ENCODE results near the gene STK33.

Gene STK33

DNA sequence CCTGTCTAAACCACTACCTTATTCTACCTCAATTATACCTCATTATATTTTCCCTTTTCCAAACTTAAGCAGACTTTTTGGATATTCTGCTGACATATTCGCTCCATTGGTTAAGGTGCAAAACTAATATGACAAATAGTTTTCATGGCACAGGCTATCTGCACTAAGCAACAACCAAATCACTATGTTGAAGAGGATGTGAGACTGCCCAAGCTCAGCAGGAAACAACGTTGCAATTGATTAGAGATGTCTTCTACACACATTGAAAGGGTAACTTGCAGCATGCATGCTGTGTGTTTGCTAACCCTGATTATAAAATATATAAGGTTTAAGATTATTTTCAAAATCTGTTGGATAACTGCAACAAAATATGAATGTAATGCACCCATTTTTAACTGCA lies 61.6 kb downstream of the STK33 start:
- Histone ChIP-seq H3K27me3 (ENCODE audit: control insufficient read depth in 1 of 2, insufficient read depth in 2 of 2, low read length in 2 of 2) (no peaks in the 10 kb centered on the region), H3K36me3 (ENCODE audit: insufficient read depth, low read length) (no peaks in the 10 kb centered on the region), H3K4me1 (ENCODE audit: insufficient read depth, low read length) (no peaks in the 10 kb centered on the region), H3K27ac (ENCODE audit: low read depth, low read length) (no peak overlapping the region), H3K9me3 (ENCODE audit: low read length) (no peaks in the 10 kb centered on the region), H3K9ac (ENCODE audit: low read length) (no peak overlapping the region), H3K4me3 (ENCODE audit: low read depth in 1 of 2, low read length in 2 of 2) (no peak overlapping the region)

DNA sequence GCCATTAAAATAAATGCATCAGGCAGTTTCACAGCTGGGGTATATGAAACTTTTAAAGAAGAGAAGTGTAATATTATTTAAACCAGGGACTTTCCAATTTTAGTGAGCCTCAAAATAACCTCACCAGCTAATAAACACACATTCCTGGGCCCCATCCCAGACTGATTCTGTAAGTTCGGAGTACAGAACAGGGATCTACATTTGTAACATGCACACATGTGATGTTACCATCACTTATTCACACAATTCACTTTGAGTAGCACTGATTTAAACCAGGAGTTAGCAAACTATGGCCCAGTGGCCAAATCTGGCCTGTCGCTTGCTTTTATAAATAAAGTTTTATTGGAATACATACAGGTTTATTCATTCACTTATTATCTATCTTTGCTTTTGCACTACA lies 62.0 kb downstream of the STK33 start:
- no peak overlapping the region for H3K4me3 ChIP-seq (ENCODE audit: low read depth in 1 of 2, low read length in 2 of 2)
- no peaks in the 10 kb centered on the region for H3K27me3 ChIP-seq (ENCODE audit: control insufficient read depth in 1 of 2, insufficient read depth in 2 of 2, low read length in 2 of 2)
- no peak overlapping the region for H3K27ac ChIP-seq (ENCODE audit: low read depth, low read length)
- no peaks in the 10 kb centered on the region for H3K36me3 ChIP-seq (ENCODE audit: insufficient read depth, low read length)
- no peaks in the 10 kb centered on the region for H3K4me1 ChIP-seq (ENCODE audit: insufficient read depth, low read length)
- H3K9me3 ChIP-seq (ENCODE audit: low read length) = no peaks in the 10 kb centered on the region
- H3K9ac ChIP-seq (ENCODE audit: low read length) = no peak overlapping the region

DNA sequence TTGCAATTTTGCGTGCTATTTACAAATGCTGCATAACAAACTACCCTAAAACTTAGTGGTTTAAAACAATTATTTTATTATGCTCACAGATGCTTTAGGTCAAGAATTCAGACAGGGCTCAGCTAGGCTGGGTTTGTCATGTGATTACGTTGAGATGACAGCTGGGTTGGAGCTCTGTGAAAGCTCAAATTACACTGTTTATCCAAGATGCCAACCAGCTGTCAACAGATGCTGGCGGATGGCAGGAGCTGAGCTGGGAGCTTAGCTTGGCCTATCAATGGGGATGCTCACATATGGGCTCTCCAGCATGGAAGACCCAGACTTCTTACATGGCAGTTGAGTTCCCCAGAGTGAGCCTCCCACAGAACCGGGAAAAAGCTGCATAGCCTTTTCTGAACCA lies 62.7 kb downstream of the STK33 start:
- Histone ChIP-seq H3K4me1 (ENCODE audit: insufficient read depth, low read length) (no peaks in the 10 kb centered on the region), H3K9me3 (ENCODE audit: low read length) (no peaks in the 10 kb centered on the region), H3K27ac (ENCODE audit: low read depth, low read length) (no peak overlapping the region), H3K4me3 (ENCODE audit: low read depth in 1 of 2, low read length in 2 of 2) (no peak overlapping the region), H3K36me3 (ENCODE audit: insufficient read depth, low read length) (no peaks in the 10 kb centered on the region), H3K27me3 (ENCODE audit: control insufficient read depth in 1 of 2, insufficient read depth in 2 of 2, low read length in 2 of 2) (no peaks in the 10 kb centered on the region), H3K9ac (ENCODE audit: low read length) (no peak overlapping the region)

DNA sequence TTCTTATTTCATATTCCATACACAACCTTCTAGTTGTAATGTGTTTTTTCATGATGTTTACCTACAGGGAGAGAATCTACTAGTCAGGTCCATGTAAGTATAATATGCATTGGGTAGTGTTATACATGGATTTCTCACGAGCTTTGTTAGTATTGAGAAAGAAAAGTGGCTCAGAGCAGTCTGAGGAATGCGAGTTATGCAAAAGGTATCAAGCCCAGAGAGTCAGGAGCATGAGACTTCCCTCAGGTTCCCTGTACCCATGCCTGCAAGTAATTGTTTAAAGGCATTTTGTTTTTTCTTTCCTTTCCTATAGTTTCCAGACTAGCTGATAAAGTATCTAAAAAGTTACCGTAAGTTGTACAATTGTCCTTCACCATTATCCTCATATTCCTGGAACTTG lies 66.1 kb downstream of the STK33 start:
- Histone ChIP-seq H3K9me3 (ENCODE audit: low read length) (no peaks in the 10 kb centered on the region), H3K4me3 (ENCODE audit: low read depth in 1 of 2, low read length in 2 of 2) (no peak overlapping the region), H3K27me3 (ENCODE audit: control insufficient read depth in 1 of 2, insufficient read depth in 2 of 2, low read length in 2 of 2) (no peaks in the 10 kb centered on the region), H3K9ac (ENCODE audit: low read length) (no peak overlapping the region), H3K27ac (ENCODE audit: low read depth, low read length) (no peak overlapping the region), H3K36me3 (ENCODE audit: insufficient read depth, low read length) (no peaks in the 10 kb centered on the region), H3K4me1 (ENCODE audit: insufficient read depth, low read length) (no peaks in the 10 kb centered on the region)

DNA sequence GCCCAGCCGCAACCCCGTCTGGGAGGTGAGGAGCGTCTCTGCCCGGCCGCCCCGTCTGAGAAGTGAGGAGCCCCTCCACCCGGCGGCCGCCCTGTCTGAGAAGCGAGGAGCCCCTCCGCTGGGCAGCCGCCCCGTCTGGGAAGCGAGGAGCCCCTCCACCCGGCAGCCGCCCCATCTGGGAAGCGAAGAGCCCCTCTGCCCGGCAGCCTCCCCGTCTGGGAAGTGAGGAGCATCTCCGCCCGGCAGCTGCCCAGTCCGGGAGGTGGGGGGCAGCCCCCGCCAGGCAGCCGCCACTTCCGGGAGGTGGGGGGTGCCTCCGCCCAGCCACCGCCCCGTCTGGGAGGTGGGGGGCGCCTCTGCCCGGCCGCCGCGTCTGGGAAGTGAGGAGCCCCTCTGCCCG lies 70.6 kb downstream of the STK33 start:
- H3K4me1 ChIP-seq (ENCODE audit: insufficient read depth, low read length) = no peaks in the 10 kb centered on the region
- no peak overlapping the region for H3K9ac ChIP-seq (ENCODE audit: low read length)
- H3K27me3 ChIP-seq (ENCODE audit: control insufficient read depth in 1 of 2, insufficient read depth in 2 of 2, low read length in 2 of 2) = no peaks in the 10 kb centered on the region
- no peaks in the 10 kb centered on the region for H3K36me3 ChIP-seq (ENCODE audit: insufficient read depth, low read length)
- H3K9me3 ChIP-seq (ENCODE audit: low read length) = no peaks in the 10 kb centered on the region
- no peak overlapping the region for H3K27ac ChIP-seq (ENCODE audit: low read depth, low read length)
- H3K4me3 ChIP-seq (ENCODE audit: low read depth in 1 of 2, low read length in 2 of 2) = no peak overlapping the region

DNA sequence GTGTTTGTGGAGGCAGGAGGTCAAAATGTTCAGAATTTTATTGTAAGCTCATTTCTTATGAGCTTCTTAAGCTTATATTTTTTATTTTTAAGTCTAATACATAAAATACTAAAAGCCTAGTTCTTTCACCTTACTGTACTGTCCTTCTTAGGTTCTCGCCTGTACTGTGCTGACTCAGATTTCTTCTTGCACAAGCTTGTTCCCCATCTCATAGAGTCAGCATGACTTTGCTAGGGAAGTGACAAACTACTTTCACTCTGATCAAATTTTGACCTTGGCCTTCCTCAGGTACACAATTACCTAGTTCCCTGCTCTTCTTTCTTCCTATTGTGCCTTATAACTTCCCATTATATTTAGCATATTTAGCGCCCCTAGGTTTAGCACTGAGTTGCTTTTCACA lies 81.5 kb downstream of the STK33 start:
- Histone ChIP-seq H3K4me3 (ENCODE audit: low read depth in 1 of 2, low read length in 2 of 2) (no peak overlapping the region), H3K9me3 (ENCODE audit: low read length) (no peaks in the 10 kb centered on the region), H3K36me3 (ENCODE audit: insufficient read depth, low read length) (no peaks in the 10 kb centered on the region), H3K27ac (ENCODE audit: low read depth, low read length) (no peak overlapping the region), H3K27me3 (ENCODE audit: control insufficient read depth in 1 of 2, insufficient read depth in 2 of 2, low read length in 2 of 2) (no peaks in the 10 kb centered on the region), H3K4me1 (ENCODE audit: insufficient read depth, low read length) (no peaks in the 10 kb centered on the region), H3K9ac (ENCODE audit: low read length) (no peak overlapping the region)

DNA sequence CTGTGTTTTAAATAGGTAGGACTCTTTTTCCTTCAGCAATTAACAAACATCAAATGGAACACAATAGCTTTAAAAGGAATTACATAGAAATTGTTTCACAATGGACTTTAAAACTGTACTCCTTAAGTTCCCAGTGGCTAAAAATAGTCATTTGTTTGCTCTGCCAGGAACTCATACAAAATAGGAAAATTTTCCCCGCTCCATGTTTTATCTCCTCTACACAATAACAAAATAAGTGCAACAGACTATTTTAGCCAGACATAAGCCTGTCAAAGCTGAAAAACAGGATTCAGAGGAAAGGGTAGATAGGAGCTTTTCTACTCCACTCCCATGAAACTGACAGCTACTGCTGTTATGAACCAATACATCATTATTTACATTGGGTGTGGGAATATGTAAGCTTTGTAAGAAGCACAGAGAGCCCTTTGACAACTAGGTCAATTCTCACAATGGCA lies 90.1 kb downstream of the STK33 start:
- H3K27me3 ChIP-seq (ENCODE audit: control insufficient read depth in 1 of 2, insufficient read depth in 2 of 2, low read length in 2 of 2) = no peaks in the 10 kb centered on the region
- H3K27ac ChIP-seq (ENCODE audit: low read depth, low read length) = no peak overlapping the region
- H3K36me3 ChIP-seq (ENCODE audit: insufficient read depth, low read length) = no peaks in the 10 kb centered on the region

DNA sequence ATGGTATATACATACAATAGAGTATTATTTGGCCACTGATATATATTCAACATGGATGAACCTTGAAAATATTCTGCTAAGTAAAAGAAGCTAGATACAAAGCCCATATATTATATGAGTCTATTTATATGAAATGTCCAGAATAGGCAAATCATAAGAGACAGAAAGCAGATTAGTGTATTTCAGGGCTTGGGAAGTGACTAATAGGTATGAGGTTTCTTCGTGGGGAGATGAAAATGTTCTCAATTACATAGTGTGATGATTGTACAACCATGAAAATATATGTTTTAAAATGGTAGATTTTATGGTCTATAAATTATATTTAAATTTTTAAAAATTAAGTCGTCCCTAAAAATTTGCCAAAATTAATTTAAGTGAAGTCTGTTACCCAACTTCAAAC lies 92.2 kb downstream of the STK33 start:
- H3K4me3 ChIP-seq (ENCODE audit: low read depth in 1 of 2, low read length in 2 of 2) = no peak overlapping the region
- no peaks in the 10 kb centered on the region for H3K27me3 ChIP-seq (ENCODE audit: control insufficient read depth in 1 of 2, insufficient read depth in 2 of 2, low read length in 2 of 2)
- H3K36me3 ChIP-seq (ENCODE audit: insufficient read depth, low read length) = no peaks in the 10 kb centered on the region
- no peaks in the 10 kb centered on the region for H3K4me1 ChIP-seq (ENCODE audit: insufficient read depth, low read length)
- no peak overlapping the region for H3K9ac ChIP-seq (ENCODE audit: low read length)
- H3K9me3 ChIP-seq (ENCODE audit: low read length) = no peaks in the 10 kb centered on the region
- H3K27ac ChIP-seq (ENCODE audit: low read depth, low read length) = no peak overlapping the region

More for the DNA sequence above, 90.1 kb downstream of the STK33 start:
- Histone ChIP-seq H3K4me1 (ENCODE audit: insufficient read depth, low read length) (no peaks in the 10 kb centered on the region), H3K4me3 (ENCODE audit: low read depth in 1 of 2, low read length in 2 of 2) (no peak overlapping the region), H3K9ac (ENCODE audit: low read length) (no peak overlapping the region), H3K9me3 (ENCODE audit: low read length) (no peaks in the 10 kb centered on the region)

DNA sequence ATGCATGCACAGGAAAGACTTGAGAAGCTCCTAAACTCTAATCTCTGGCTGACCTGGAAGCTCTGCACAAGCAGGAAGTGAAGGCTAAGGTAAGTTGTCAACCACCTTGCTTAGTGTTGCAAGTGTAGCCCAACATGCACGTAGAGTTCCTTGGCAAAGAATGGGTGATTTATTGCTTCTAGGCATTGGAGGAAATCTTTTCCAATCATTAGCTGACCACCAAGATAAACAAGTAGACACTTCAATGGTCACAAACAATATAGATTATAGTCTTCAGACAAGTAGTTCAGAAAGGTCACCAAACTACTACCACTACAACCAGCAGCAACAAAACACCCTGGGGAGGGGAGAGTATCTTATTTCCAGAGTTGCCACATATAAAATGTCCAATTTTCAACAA lies 105.6 kb downstream of the STK33 start:
- Histone ChIP-seq H3K4me1 (ENCODE audit: insufficient read depth, low read length) (no peaks in the 10 kb centered on the region), H3K4me3 (ENCODE audit: low read depth in 1 of 2, low read length in 2 of 2) (no peak overlapping the region), H3K36me3 (ENCODE audit: insufficient read depth, low read length) (no peaks in the 10 kb centered on the region), H3K27ac (ENCODE audit: low read depth, low read length) (no peak overlapping the region), H3K9ac (ENCODE audit: low read length) (no peak overlapping the region), H3K9me3 (ENCODE audit: low read length) (no peaks in the 10 kb centered on the region), H3K27me3 (ENCODE audit: control insufficient read depth in 1 of 2, insufficient read depth in 2 of 2, low read length in 2 of 2) (no peaks in the 10 kb centered on the region)

DNA sequence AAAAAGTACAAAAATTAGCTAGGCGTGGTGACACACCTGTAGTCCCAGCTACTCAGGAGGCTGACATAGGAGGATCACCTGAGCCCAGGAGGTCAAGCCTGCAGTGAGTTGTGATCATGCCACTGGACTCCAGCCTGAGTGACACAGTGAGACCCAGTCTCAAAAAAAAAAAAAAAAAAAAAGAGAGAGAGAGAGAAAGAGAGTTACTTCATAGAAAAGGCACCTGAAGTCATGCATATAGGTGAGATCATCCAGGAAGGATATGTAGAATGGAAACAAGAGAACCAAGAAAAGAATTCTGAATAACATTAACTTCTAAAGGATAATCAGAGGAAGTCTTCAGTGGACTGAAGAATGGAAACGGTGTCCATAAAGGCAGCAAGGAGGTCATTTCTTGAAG lies 106.8 kb downstream of the STK33 start:
- Histone ChIP-seq H3K4me3 (ENCODE audit: low read depth in 1 of 2, low read length in 2 of 2) (no peak overlapping the region), H3K36me3 (ENCODE audit: insufficient read depth, low read length) (no peaks in the 10 kb centered on the region), H3K9ac (ENCODE audit: low read length) (no peak overlapping the region), H3K9me3 (ENCODE audit: low read length) (no peaks in the 10 kb centered on the region), H3K27me3 (ENCODE audit: control insufficient read depth in 1 of 2, insufficient read depth in 2 of 2, low read length in 2 of 2) (no peaks in the 10 kb centered on the region), H3K4me1 (ENCODE audit: insufficient read depth, low read length) (no peaks in the 10 kb centered on the region), H3K27ac (ENCODE audit: low read depth, low read length) (no peak overlapping the region)

DNA sequence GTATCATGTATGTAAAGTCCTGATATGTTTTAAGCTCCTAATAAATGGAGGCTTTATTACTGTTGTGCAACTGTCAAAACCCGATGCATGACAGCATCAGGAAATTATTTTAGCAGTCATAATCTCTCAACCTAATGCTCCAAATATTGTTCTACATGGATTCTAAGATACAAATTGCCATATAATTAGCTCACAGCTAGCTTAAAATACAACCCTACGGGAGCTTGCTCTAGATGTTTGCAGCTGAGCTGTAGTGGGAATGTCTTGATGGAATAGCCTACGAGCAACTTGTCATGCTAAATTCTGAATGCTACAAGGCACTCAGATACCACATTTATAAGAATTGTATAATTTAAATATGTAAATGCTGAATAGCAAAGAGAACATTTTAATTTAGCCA lies 109.8 kb downstream of the STK33 start:
- Histone ChIP-seq H3K27me3 (ENCODE audit: control insufficient read depth in 1 of 2, insufficient read depth in 2 of 2, low read length in 2 of 2) (no peaks in the 10 kb centered on the region), H3K36me3 (ENCODE audit: insufficient read depth, low read length) (no peaks in the 10 kb centered on the region), H3K9ac (ENCODE audit: low read length) (no peak overlapping the region), H3K4me1 (ENCODE audit: insufficient read depth, low read length) (no peaks in the 10 kb centered on the region), H3K27ac (ENCODE audit: low read depth, low read length) (no peak overlapping the region), H3K9me3 (ENCODE audit: low read length) (no peaks in the 10 kb centered on the region), H3K4me3 (ENCODE audit: low read depth in 1 of 2, low read length in 2 of 2) (no peak overlapping the region)

DNA sequence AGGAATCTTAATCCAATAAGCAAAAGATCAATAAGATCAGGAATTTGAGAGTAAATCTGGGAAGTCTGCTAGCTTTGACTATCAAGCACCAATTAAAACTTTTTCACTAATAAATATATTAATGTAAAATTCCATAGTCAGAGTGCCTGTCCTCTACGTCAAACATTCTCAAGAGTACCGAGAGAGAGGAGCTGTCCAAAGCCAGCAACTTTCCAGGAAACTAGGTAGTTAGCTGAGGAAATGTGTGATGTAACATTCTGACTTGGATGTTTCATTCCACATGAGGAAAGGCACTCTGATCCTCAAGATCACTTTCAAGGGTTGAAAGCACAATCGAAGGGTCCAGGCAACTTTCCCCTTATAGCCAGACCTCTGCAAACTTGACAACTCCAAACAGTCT lies 113.2 kb downstream of the STK33 start:
- H3K27ac ChIP-seq (ENCODE audit: low read depth, low read length) = no peak overlapping the region
- no peaks in the 10 kb centered on the region for H3K36me3 ChIP-seq (ENCODE audit: insufficient read depth, low read length)
- H3K9me3 ChIP-seq (ENCODE audit: low read length) = no peaks in the 10 kb centered on the region
- H3K27me3 ChIP-seq (ENCODE audit: control insufficient read depth in 1 of 2, insufficient read depth in 2 of 2, low read length in 2 of 2) = no peaks in the 10 kb centered on the region
- H3K4me3 ChIP-seq (ENCODE audit: low read depth in 1 of 2, low read length in 2 of 2) = no peak overlapping the region
- no peak overlapping the region for H3K9ac ChIP-seq (ENCODE audit: low read length)
- no peaks in the 10 kb centered on the region for H3K4me1 ChIP-seq (ENCODE audit: insufficient read depth, low read length)
